Left lung (tissue), 14 donors: ENCODE data around the gene F10. TPM values are rescaled to one million over a fixed set of nuclear protein-coding genes. Genes with fewer than 3 reads are reported as not detected.

Experiments
- ATAC-seq: fragments of 200-7000 bp; cut with Tn5 transposase; one replicate; pipeline ENCODE4 v1.9.1; 2020; ENCODE audit warnings: moderate library complexity
- DNase-seq, 4 donors: peaks; one replicate each; pipeline ENCODE4 v3.0.0-alpha.2; 2013 to 2020
- H3K27ac ChIP-seq, 2 donors: fragments of 200-600 bp; sonication (generic) in 1 of 2; one replicate each; pipeline versions ENCODE4 v1.5.0 to v1.8.0; 2020 to 2021
- H3K27me3 ChIP-seq, 2 donors: fragments of 200-600 bp; sonication (generic) in 1 of 2; one replicate each; pipeline versions ENCODE4 v1.5.0 to v1.8.0; 2020 to 2021
- H3K36me3 ChIP-seq, 2 donors: fragments of 200-600 bp; sonication (generic) in 1 of 2; one replicate each; pipeline versions ENCODE4 v1.5.0 to v1.8.0; 2020 to 2021
- H3K4me1 ChIP-seq, 2 donors: fragments of 200-600 bp; one replicate each; pipeline ENCODE4 v1.8.0; 2021
- H3K4me3 ChIP-seq, 2 donors: fragments of 200-600 bp; sonication (generic) in 1 of 2; one replicate each; pipeline versions ENCODE4 v1.5.0 to v1.8.0; 2020 to 2021; ENCODE audit warnings: mild to moderate bottlenecking in 1 of 2
- H3K9me3 ChIP-seq, 2 donors: fragments of 200-600 bp; sonication (generic) in 1 of 2; one replicate each; pipeline versions ENCODE4 v1.5.0 to v1.8.0; 2020 to 2021
- intact Hi-C, 2 donors: fragments of 100-400 bp; cut with DNase I; formaldehyde crosslinking; loops; one replicate each; pipeline versions ENCODE4 v1.11.2 to v1.14.2; 2022
- long read RNA-seq, 12 donors: library from polyadenylated mRNA in 2 of 12; unstranded in 2 of 12; transcript quantifications; one replicate each; pipeline ENCODE4 v2.0.0 and lab custom pipeline, GENCODE V29; 2019 to 2026
- polyA plus RNA-seq, 6 donors: library from polyadenylated mRNA; unstranded; fragments of 120-200 nt; gene quantifications; one replicate each; pipeline ENCODE4 v1.2.1, GENCODE V29; 2013; ENCODE audit not compliant: insufficient read length in 6 of 6
- total RNA-seq, 2 donors: library from RNA; stranded (reverse); fragmentation: NEBNext Ultra II Directional; extraction: Animal tissue kit (Norgen Biotek cat#: 25700); gene quantifications; one replicate each; pipeline ENCODE4 v1.2.1, GENCODE V29; 2021
- TF ChIP-seq, protein P1 (sequence below), 2 donors: fragments of 200-600 bp; sonication (generic) in 1 of 2; IDR thresholded peaks; one replicate each; pipeline versions ENCODE4 v1.5.0 to v1.8.0; 2021; ENCODE audit warnings: antibody characterized with exemption in 2 of 2
- donor health status: DM: no; HTN: yes; CAD: no.
- donor health status: DM: no; HTN: no; CAD: no.

F10 gene
- total RNA-seq (1 to 10 TPM; 6.2 to 7.8 TPM), polyA plus RNA-seq (10 to 100 TPM; 13.1 to 21.8 (median 16.6) TPM)
- long read RNA-seq, donor 1, partial matches to known transcripts, result 0 of 1 reads
- long read RNA-seq, donor 1, other reads (novel, unspliced or antisense), result 0 of 1 reads
- long read RNA-seq, donor 2, partial matches to known transcripts, result 5 of 7 reads
- long read RNA-seq, donor 2, other reads (novel, unspliced or antisense), result 0 of 7 reads
- long read RNA-seq, donor 3, transcript F10-202 (8 exons, 1,517 nt), result major isoform, 5 of 6 reads
- long read RNA-seq, donor 3, partial matches to known transcripts, result 0 of 6 reads
- long read RNA-seq, donor 3, other reads (novel, unspliced or antisense), result 0 of 6 reads
- long read RNA-seq, donor 4, transcript F10-202 (8 exons, 1,517 nt), result major isoform, 11 of 19 reads
- long read RNA-seq, donor 4, partial matches to known transcripts, result 2 of 19 reads
- long read RNA-seq, donor 4, other reads (novel, unspliced or antisense), result 1 of 19 reads
- long read RNA-seq, donor 5, partial matches to known transcripts, result 0 of 4 reads
- long read RNA-seq, donor 5, other reads (novel, unspliced or antisense), result 0 of 4 reads
- long read RNA-seq, donor 6, transcript F10-202 (8 exons, 1,517 nt), result major isoform, 6 of 6 reads
- long read RNA-seq, donor 6, partial matches to known transcripts, result 0 of 6 reads
- long read RNA-seq, donor 6, other reads (novel, unspliced or antisense), result 0 of 6 reads
- long read RNA-seq, donor 7, partial matches to known transcripts, result 0 of 1 reads
- long read RNA-seq, donor 7, other reads (novel, unspliced or antisense), result 0 of 1 reads
- long read RNA-seq, donor 8, result 0 reads
- long read RNA-seq, donor 9, result 0 reads
- long read RNA-seq, donor 10, transcript F10-202 (8 exons, 1,517 nt), result major isoform, 19 of 20 reads
- long read RNA-seq, donor 10, partial matches to known transcripts, result 0 of 20 reads
- long read RNA-seq, donor 10, other reads (novel, unspliced or antisense), result 0 of 20 reads
- long read RNA-seq, donor 11, partial matches to known transcripts, result 6 of 6 reads
- long read RNA-seq, donor 11, other reads (novel, unspliced or antisense), result 0 of 6 reads
- long read RNA-seq, donor 12, partial matches to known transcripts, result 0 of 2 reads
- long read RNA-seq, donor 12, other reads (novel, unspliced or antisense), result 0 of 2 reads

DNA sequence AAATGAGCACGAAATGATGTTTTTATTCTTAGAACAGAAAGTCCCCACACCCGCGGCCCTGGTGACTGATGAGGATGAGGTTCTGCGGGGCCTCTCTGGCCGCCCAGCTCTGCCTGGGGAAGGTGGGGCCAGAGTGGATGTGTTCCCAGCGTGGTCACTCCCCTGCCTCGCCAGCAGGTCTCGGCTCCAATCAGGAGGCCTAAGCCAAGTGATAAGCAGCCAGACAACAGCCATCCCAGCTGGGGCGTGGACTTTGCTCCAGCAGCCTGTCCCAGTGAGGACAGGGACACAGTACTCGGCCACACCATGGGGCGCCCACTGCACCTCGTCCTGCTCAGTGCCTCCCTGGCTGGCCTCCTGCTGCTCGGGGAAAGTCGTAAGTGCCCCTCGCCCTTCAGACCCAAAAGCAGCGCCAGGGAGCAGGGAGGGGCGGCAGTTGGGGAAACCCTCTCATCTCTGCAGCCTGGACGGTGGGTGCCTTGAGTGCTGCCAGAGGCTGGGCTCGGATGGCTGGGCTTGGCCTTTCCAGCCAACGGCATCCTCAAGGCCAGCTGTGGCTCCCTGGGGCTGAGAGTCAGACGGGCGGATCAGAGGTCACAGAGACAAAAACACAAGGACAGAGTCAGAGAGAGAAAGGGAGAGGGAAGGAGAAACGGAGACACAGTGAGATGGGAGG, at the start of gene F10:
TSS of gene F10 (plus strand) at position 250 of the 676 bp plus-strand sequence. CDS start at position 307, 57 bp downstream.
- ATAC-seq, result peak; percentile 75
- Histone ChIP-seq H3K27ac (peak within 1 kb of the TSS in 1 of 2 donors; percentile 26), H3K9me3 (no peaks in the 10 kb centered on the region), H3K27me3 (peaks cover 0 to 2% of the 10 kb centered on the region in 2 donors), H3K4me3 (no peak within 1 kb of the TSS), H3K36me3 (no peaks in the 10 kb centered on the region), H3K4me1 (no peaks in the 10 kb centered on the region)
- DNase-seq, result peak; percentile 41 to 83 (median 72)
- TF ChIP-seq, protein P1, sequence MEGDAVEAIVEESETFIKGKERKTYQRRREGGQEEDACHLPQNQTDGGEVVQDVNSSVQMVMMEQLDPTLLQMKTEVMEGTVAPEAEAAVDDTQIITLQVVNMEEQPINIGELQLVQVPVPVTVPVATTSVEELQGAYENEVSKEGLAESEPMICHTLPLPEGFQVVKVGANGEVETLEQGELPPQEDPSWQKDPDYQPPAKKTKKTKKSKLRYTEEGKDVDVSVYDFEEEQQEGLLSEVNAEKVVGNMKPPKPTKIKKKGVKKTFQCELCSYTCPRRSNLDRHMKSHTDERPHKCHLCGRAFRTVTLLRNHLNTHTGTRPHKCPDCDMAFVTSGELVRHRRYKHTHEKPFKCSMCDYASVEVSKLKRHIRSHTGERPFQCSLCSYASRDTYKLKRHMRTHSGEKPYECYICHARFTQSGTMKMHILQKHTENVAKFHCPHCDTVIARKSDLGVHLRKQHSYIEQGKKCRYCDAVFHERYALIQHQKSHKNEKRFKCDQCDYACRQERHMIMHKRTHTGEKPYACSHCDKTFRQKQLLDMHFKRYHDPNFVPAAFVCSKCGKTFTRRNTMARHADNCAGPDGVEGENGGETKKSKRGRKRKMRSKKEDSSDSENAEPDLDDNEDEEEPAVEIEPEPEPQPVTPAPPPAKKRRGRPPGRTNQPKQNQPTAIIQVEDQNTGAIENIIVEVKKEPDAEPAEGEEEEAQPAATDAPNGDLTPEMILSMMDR (IDR thresholded peaks at IDR 0.05), result no peak
- intact Hi-C loops, result no loop called here

DNA sequence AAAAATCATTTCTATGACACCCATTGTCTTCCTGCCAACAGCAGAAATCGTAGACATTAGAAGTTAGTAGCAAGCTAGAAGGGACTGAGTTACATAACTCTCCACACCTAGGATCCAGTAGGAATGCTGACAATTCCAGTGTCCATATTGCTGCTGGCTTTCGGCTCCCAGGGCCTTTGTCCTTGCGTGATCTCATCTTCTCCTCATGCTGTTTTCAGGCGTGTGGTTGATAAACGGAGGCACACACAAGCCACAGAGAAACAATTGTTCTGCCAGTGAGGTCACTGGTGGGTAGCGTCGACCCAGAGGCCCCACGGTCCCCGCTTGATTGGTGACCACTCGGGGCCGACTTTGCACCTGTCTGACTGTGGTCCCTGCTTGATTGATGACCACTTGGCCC, 48.7 kb upstream of the F10 start:
- ATAC-seq, result no peak

DNA sequence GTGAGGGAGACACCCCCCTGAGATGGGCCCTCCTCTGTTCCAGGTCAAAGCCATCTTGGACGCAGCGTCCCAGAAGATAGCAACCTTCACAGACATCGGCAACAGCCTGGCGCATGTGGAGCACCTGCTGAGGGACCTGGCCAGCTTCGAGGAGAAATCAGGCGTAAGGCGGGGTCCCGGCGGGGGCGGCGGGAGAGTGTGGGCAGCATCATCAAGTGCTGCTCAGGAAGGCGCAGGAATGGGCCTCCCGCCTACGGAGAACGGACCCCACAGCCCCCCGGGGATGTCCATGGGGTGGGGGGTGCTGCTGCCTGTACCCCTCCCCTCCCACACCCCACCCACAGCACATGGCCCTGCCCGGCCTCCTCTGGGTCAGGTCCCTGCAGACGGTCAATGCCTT, 48.2 kb upstream of the F10 start:
- TF ChIP-seq, protein P1 (IDR thresholded peaks at IDR 0.05), result no peak
- no peak overlapping the region for H3K27ac ChIP-seq
- intact Hi-C loops, result no loop called here
- DNase-seq, result peak in 1 of 4 donors; percentile 65
- H3K36me3 ChIP-seq, result peaks cover 0 to 56% of the 10 kb centered on the region in 2 donors
- H3K4me1 ChIP-seq, result no peaks in the 10 kb centered on the region
- ATAC-seq, result no peak
- H3K9me3 ChIP-seq, result no peaks in the 10 kb centered on the region
- no peak overlapping the region for H3K4me3 ChIP-seq
- no peaks in the 10 kb centered on the region for H3K27me3 ChIP-seq

More for the DNA sequence above, 48.7 kb upstream of the F10 start:
- Histone ChIP-seq H3K4me1 (no peaks in the 10 kb centered on the region), H3K27ac (no peak overlapping the region), H3K36me3 (peaks cover 0 to 55% of the 10 kb centered on the region in 2 donors), H3K4me3 (no peak overlapping the region), H3K9me3 (no peaks in the 10 kb centered on the region), H3K27me3 (no peaks in the 10 kb centered on the region)
- TF ChIP-seq, protein P1 (IDR thresholded peaks at IDR 0.05), result no peak
- intact Hi-C loops, result no loop called here
- DNase-seq, result peak in 1 of 4 donors; percentile 45

DNA sequence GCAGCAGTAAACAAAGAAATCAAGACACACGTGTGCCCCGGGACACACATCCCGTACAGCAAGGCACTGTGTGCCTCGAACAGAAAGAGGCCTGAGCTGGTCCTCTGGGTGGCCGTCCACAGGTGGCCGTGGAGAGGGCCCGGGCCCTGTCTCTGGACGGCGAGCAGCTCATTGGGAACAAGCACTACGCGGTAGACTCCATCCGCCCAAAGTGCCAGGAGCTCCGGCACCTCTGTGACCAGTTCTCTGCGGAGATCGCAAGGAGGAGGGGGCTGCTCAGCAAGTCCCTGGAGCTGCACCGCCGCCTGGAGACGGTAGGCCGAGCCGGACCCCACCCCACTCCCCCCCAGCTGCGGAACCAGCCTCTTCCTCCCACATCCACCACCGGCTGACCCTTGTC, 47.7 kb upstream of the F10 start:
- Histone ChIP-seq H3K27me3 (no peaks in the 10 kb centered on the region), H3K4me3 (no peak overlapping the region), H3K27ac (no peak overlapping the region), H3K4me1 (no peaks in the 10 kb centered on the region), H3K36me3 (peaks cover 0 to 53% of the 10 kb centered on the region in 2 donors), H3K9me3 (no peaks in the 10 kb centered on the region)
- DNase-seq (peak in 1 of 4 donors; percentile 61), ATAC-seq (no peak)
- TF ChIP-seq, protein P1 (IDR thresholded peaks at IDR 0.05), result no peak
- intact Hi-C loops, result no loop called here
